H9 (cell line): ENCODE measurements around the gene HEATR5B. TPM values are rescaled to one million over a fixed set of nuclear protein-coding genes. Genes with fewer than 3 reads are reported as not detected.

ENCODE experiments used
- DNase-seq: peaks from one replicate; pipeline ENCODE4 v3.0.0-alpha.2; 2017
- H2AFZ ChIP-seq: one replicate; pipeline ENCODE4 v1.6.1; 2013; ENCODE audit warnings: mild to moderate bottlenecking, low read length, control low read depth, moderate library complexity
- H2AK5ac ChIP-seq: 2 replicates; pipeline ENCODE4 v1.6.1; 2013; ENCODE audit warnings: low read length, control low read depth, mixed read lengths; ENCODE audit not compliant: insufficient read length
- H2BK120ac ChIP-seq: one replicate; pipeline ENCODE4 v1.6.1; 2013; ENCODE audit warnings: low read depth, mild to moderate bottlenecking, low read length, control low read depth, inconsistent platforms; ENCODE audit not compliant: poor library complexity, severe bottlenecking
- H2BK12ac ChIP-seq: 2 replicates; pipeline ENCODE4 v1.6.1; 2013; ENCODE audit warnings: low read length, control low read depth, mixed read lengths, low read depth; ENCODE audit not compliant: insufficient read length
- H2BK15ac ChIP-seq: 2 replicates; pipeline ENCODE4 v1.6.1; 2013; ENCODE audit warnings: low read depth, low read length, control low read depth
- H2BK20ac ChIP-seq: one replicate; pipeline ENCODE4 v1.6.1; 2013; ENCODE audit warnings: low read depth, mild to moderate bottlenecking, low read length, control low read depth, inconsistent platforms; ENCODE audit not compliant: poor library complexity, severe bottlenecking
- H2BK5ac ChIP-seq: 2 replicates; pipeline ENCODE4 v1.6.1; 2013; ENCODE audit warnings: low read length, control low read depth, mixed read lengths; ENCODE audit not compliant: insufficient read length
- H3K14ac ChIP-seq: 2 replicates; pipeline ENCODE4 v1.6.1; 2013; ENCODE audit warnings: low read length, control low read depth; ENCODE audit not compliant: insufficient read depth
- H3K18ac ChIP-seq: 2 replicates; pipeline ENCODE4 v1.6.1; 2013; ENCODE audit warnings: low read depth, mild to moderate bottlenecking, mixed read lengths, low read length, control low read depth; ENCODE audit not compliant: insufficient read length
- H3K23ac ChIP-seq: 2 replicates; pipeline ENCODE4 v1.6.1; 2013; ENCODE audit warnings: low read length, control low read depth, mixed read lengths, low read depth; ENCODE audit not compliant: insufficient read length
- H3K23me2 ChIP-seq: 2 replicates; pipeline ENCODE4 v1.6.1; 2013; ENCODE audit warnings: low read depth, mild to moderate bottlenecking, mixed read lengths, low read length, control low read depth; ENCODE audit not compliant: insufficient read length, poor library complexity, severe bottlenecking
- H3K27ac ChIP-seq: 2 replicates; pipeline ENCODE4 v1.5.1; 2013; ENCODE audit warnings: low read length, control low read depth, mixed read lengths, low read depth; ENCODE audit not compliant: insufficient read length
- H3K27me3 ChIP-seq: 2 replicates; pipeline ENCODE4 v1.6.1; 2013; ENCODE audit warnings: low read length, control low read depth, inconsistent platforms; ENCODE audit not compliant: insufficient read depth
- H3K4ac ChIP-seq: 2 replicates; pipeline ENCODE4 v1.6.1; 2013; ENCODE audit warnings: low read depth, mild to moderate bottlenecking, control low read depth, inconsistent platforms, low read length, moderate library complexity
- H3K4me1 ChIP-seq: 2 replicates; pipeline ENCODE4 v1.6.1; 2013; ENCODE audit warnings: low read length, control low read depth, inconsistent platforms; ENCODE audit not compliant: insufficient read depth
- H3K4me2 ChIP-seq: 2 replicates; pipeline ENCODE4 v1.6.1; 2013; ENCODE audit warnings: low read length, control low read depth, mixed read lengths; ENCODE audit not compliant: insufficient read length, insufficient read depth
- H3K56ac ChIP-seq: 2 replicates; pipeline ENCODE4 v1.6.1; 2013; ENCODE audit warnings: low read depth, mild to moderate bottlenecking, mixed read lengths, low read length, control low read depth; ENCODE audit not compliant: insufficient read length
- H3K79me1 ChIP-seq: 2 replicates; pipeline ENCODE4 v1.6.1; 2013; ENCODE audit warnings: low read depth, mild to moderate bottlenecking, moderate library complexity, low read length, control low read depth, inconsistent platforms; ENCODE audit not compliant: insufficient read depth, poor library complexity, severe bottlenecking
- H3K79me2 ChIP-seq: 2 replicates; pipeline ENCODE4 v1.6.1; 2013; ENCODE audit warnings: low read length, control low read depth, inconsistent platforms; ENCODE audit not compliant: insufficient read depth
- H3K9ac ChIP-seq: 2 replicates; pipeline ENCODE4 v1.6.1; 2013; ENCODE audit warnings: low read length, control low read depth, mixed read lengths; ENCODE audit not compliant: insufficient read length; ENCODE audit errors: extremely low read depth
- H3K9me3 ChIP-seq: one replicate; pipeline ENCODE4 v1.6.1; 2013; ENCODE audit warnings: low read depth, low read length, inconsistent platforms; ENCODE audit not compliant: control insufficient read depth
- H3T11ph ChIP-seq: one replicate; pipeline ENCODE4 v1.6.1; 2013; ENCODE audit warnings: mild to moderate bottlenecking, low read length, control low read depth, inconsistent platforms
- H4K20me1 ChIP-seq: one replicate; pipeline ENCODE4 v1.6.1; 2013; ENCODE audit not compliant: control insufficient read depth, insufficient read length, insufficient read depth
- H4K5ac ChIP-seq: 2 replicates; pipeline ENCODE4 v1.6.1; 2013; ENCODE audit warnings: low read depth, mild to moderate bottlenecking, mixed read lengths, low read length, control low read depth; ENCODE audit not compliant: insufficient read length
- H4K8ac ChIP-seq: replicated peaks from 2 replicates; pipeline ENCODE4 v1.6.1; 2013; ENCODE audit warnings: low read length, control low read depth, mixed read lengths, low read depth; ENCODE audit not compliant: insufficient read length
- H4K91ac ChIP-seq: 2 replicates; pipeline ENCODE4 v1.6.1; 2013; ENCODE audit warnings: low read depth, mild to moderate bottlenecking, moderate library complexity, mixed read lengths, low read length, control low read depth; ENCODE audit not compliant: insufficient read length
- H3K27ac Mint-ChIP-seq, 3 experiments: 2 replicates in 2 of 3; 3 replicates in 1 of 3; pipeline ENCODE4 v1.8.0; 2020 to 2021; ENCODE audit warnings: mixed read lengths in 3 of 3, mild to moderate bottlenecking in 1 of 3, moderate library complexity in 1 of 3
- H3K27me3 Mint-ChIP-seq: 2 replicates; pipeline ENCODE4 v1.8.0; 2021; ENCODE audit warnings: low read depth, mild to moderate bottlenecking, moderate library complexity, mixed read lengths
- H3K36me3 Mint-ChIP-seq, 3 experiments: 2 replicates in 2 of 3; 3 replicates in 1 of 3; pipeline ENCODE4 v1.8.0; 2020 to 2021; ENCODE audit warnings: low read depth in 3 of 3, mixed read lengths in 3 of 3; ENCODE audit not compliant: insufficient read depth in 1 of 3
- H3K4me1 Mint-ChIP-seq, 2 experiments: 2 replicates each; pipeline ENCODE4 v1.8.0; 2020; ENCODE audit warnings: mixed read lengths in 2 of 2
- H3K4me3 Mint-ChIP-seq, 2 experiments: 2 replicates in 1 of 2; 3 replicates in 1 of 2; pipeline ENCODE4 v1.8.0; 2020 to 2021; ENCODE audit warnings: mild to moderate bottlenecking in 2 of 2, mixed read lengths in 2 of 2, moderate library complexity in 1 of 2
- H3K9me3 Mint-ChIP-seq, 2 experiments: 2 replicates in 1 of 2; 3 replicates in 1 of 2; pipeline ENCODE4 v1.8.0; 2020; ENCODE audit warnings: mild to moderate bottlenecking in 2 of 2, mixed read lengths in 2 of 2, moderate library complexity in 1 of 2
- WGBS: extraction: QIAGEN DNeasy Blood & Tissue Kit; methylation state at CpG from one replicate; pipeline ENCODE4 v1.1.7; 2013; ENCODE audit warnings: missing lambda C conversion rate, low lambda C conversion rate, mixed read lengths; ENCODE audit not compliant: insufficient read length; ENCODE audit errors: extremely low coverage; 5-methylcytosine and 5-hydroxymethylcytosine counted together
- total RNA-seq: library from RNA; stranded (reverse); gene quantifications from 2 replicates; pipeline ENCODE4 v1.2.1, GENCODE V29; 2021
- TF ChIP-seq, protein P1 (sequence below): fragments of 200-600 bp; sonication (generic); conservative IDR thresholded peaks from 3 replicates; pipeline ENCODE4 v1.8.0; 2021; ENCODE audit warnings: antibody characterized with exemption, mild to moderate bottlenecking

The HEATR5B gene
- total RNA-seq, 1 experiment from 2014 or later = 14.0 TPM

DNA sequence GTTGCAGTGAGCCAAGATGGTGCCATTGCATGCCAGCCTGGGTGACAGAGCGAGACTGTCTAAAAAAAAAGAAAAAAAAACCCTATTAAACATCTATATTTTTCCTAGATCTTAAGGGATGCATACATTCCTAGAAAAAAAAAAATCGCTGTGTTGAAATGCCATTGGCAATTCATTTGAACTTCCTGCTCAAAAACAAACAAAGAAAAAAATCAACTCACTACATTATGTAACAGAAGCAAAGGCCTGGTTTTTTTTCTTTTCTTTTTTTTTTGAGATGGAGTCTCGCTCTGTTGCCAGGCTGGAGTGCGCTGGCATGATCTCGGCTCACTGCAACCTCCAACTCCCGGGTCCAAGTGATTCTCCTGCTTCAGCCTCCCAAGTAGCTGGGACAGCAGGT lies 96.2 kb downstream of the HEATR5B start:
- Mint-ChIP-seq H3K27me3 (no peaks in the 10 kb centered on the region), H3K4me1 (no peaks in the 10 kb centered on the region), H3K9me3 (no peaks in the 10 kb centered on the region), H3K36me3 (peaks cover 0 to 7% (median 4%) of the 10 kb centered on the region in 3 experiments; a peak in 3 of 7 replicates), H3K4me3 (no peak overlapping the region), H3K27ac (no peak overlapping the region; a peak in 1 of 7 replicates)
- H3K27me3 ChIP-seq = no peaks in the 10 kb centered on the region
- H3K4me1 ChIP-seq = no peaks in the 10 kb centered on the region
- no peak overlapping the region for H3K23ac ChIP-seq
- H4K8ac ChIP-seq = no peak overlapping the region
- no peak overlapping the region for H3K4ac ChIP-seq
- no peak overlapping the region for H2BK5ac ChIP-seq
- WGBS = no CpG with 5 or more reads among the region's 6 CpGs
- H3K56ac ChIP-seq = no peak overlapping the region
- no peak overlapping the region for H2BK20ac ChIP-seq
- H2AK5ac ChIP-seq = no peak overlapping the region
- H2BK120ac ChIP-seq = no peak overlapping the region
- no peak overlapping the region for H3K14ac ChIP-seq
- no peak overlapping the region for H4K91ac ChIP-seq
- H4K5ac ChIP-seq = no peak overlapping the region
- no peak overlapping the region for H2BK12ac ChIP-seq
- H2AFZ ChIP-seq = no peak overlapping the region
- no peaks in the 10 kb centered on the region for H3K23me2 ChIP-seq
- H3K27ac ChIP-seq = no peak overlapping the region
- no peak for DNase-seq
- no peak overlapping the region for H3K4me2 ChIP-seq
- no peak overlapping the region for H2BK15ac ChIP-seq
- no peak overlapping the region for H3T11ph ChIP-seq
- H3K9me3 ChIP-seq = no peaks in the 10 kb centered on the region
- TF ChIP-seq, protein P1, sequence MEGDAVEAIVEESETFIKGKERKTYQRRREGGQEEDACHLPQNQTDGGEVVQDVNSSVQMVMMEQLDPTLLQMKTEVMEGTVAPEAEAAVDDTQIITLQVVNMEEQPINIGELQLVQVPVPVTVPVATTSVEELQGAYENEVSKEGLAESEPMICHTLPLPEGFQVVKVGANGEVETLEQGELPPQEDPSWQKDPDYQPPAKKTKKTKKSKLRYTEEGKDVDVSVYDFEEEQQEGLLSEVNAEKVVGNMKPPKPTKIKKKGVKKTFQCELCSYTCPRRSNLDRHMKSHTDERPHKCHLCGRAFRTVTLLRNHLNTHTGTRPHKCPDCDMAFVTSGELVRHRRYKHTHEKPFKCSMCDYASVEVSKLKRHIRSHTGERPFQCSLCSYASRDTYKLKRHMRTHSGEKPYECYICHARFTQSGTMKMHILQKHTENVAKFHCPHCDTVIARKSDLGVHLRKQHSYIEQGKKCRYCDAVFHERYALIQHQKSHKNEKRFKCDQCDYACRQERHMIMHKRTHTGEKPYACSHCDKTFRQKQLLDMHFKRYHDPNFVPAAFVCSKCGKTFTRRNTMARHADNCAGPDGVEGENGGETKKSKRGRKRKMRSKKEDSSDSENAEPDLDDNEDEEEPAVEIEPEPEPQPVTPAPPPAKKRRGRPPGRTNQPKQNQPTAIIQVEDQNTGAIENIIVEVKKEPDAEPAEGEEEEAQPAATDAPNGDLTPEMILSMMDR = no peak
- H3K79me2 ChIP-seq = no peaks in the 10 kb centered on the region
- no peaks in the 10 kb centered on the region for H4K20me1 ChIP-seq
- no peak overlapping the region for H3K18ac ChIP-seq
- no peaks in the 10 kb centered on the region for H3K79me1 ChIP-seq
- no peak overlapping the region for H3K9ac ChIP-seq
